WTC11 (cell line): ENCODE data around the gene CROCC2.

Experiments used
- ATF1 ChIP-seq: sonication (generic); formaldehyde crosslinking; IDR thresholded peaks from 2 replicates; pipeline ENCODE4 v1.8.1; 2023; ENCODE audit warnings: mild to moderate bottlenecking, moderate library complexity, missing genetic modification reagents
- CREB1 ChIP-seq: sonication (generic); formaldehyde crosslinking; IDR thresholded peaks from 2 replicates; pipeline ENCODE4 v1.8.0; 2023; ENCODE audit warnings: mild to moderate bottlenecking, missing genetic modification reagents
- CTCF ChIP-seq: fragments of 200-600 bp; IDR thresholded peaks from 2 replicates; pipeline ENCODE4 v1.8.0; 2022; ENCODE audit warnings: antibody characterized with exemption
- IRF2 ChIP-seq: sonication (generic); formaldehyde crosslinking; IDR thresholded peaks from 2 replicates; pipeline ENCODE4 v1.8.0; 2022; ENCODE audit warnings: low read depth, missing genetic modification reagents, borderline replicate concordance
- KAT7 ChIP-seq: sonication (generic); formaldehyde crosslinking; IDR thresholded peaks from 2 replicates; pipeline ENCODE4 v1.8.1; 2023; ENCODE audit warnings: missing genetic modification reagents, mild to moderate bottlenecking, borderline replicate concordance
- NFE2L1 ChIP-seq: sonication (generic); formaldehyde crosslinking; IDR thresholded peaks from 2 replicates; pipeline ENCODE4 v1.8.1; 2023; ENCODE audit warnings: missing genetic modification reagents
- NFYB ChIP-seq: sonication (generic); formaldehyde crosslinking; conservative IDR thresholded peaks from 2 replicates; pipeline ENCODE4 v1.8.0; 2022; ENCODE audit warnings: low read depth, missing genetic modification reagents
- PREB ChIP-seq: sonication (generic); formaldehyde crosslinking; IDR thresholded peaks from 2 replicates; pipeline ENCODE4 v1.8.1; 2022; ENCODE audit warnings: mild to moderate bottlenecking, missing genetic modification reagents, moderate library complexity, borderline replicate concordance
- RELA ChIP-seq: sonication (generic); formaldehyde crosslinking; IDR thresholded peaks from 2 replicates; pipeline ENCODE4 v1.8.1; 2022; ENCODE audit warnings: missing genetic modification reagents, mild to moderate bottlenecking, borderline replicate concordance
- STAT6 ChIP-seq: sonication (generic); formaldehyde crosslinking; conservative IDR thresholded peaks from 2 replicates; pipeline ENCODE4 v1.8.1; 2023; ENCODE audit warnings: mild to moderate bottlenecking, low read depth, missing genetic modification reagents, moderate library complexity
- TEAD4 ChIP-seq: sonication (generic); formaldehyde crosslinking; IDR thresholded peaks from 2 replicates; pipeline ENCODE4 v1.8.0; 2022; ENCODE audit warnings: mild to moderate bottlenecking, missing genetic modification reagents
- TP53 ChIP-seq: sonication (generic); formaldehyde crosslinking; IDR thresholded peaks from 2 replicates; pipeline ENCODE4 v1.8.1; 2023; ENCODE audit warnings: mild to moderate bottlenecking, missing genetic modification reagents
- ZNF232 ChIP-seq: sonication (generic); formaldehyde crosslinking; IDR thresholded peaks from 2 replicates; pipeline ENCODE4 v1.8.0; 2022; ENCODE audit warnings: mild to moderate bottlenecking, missing genetic modification reagents

- TF ChIP-seq NFE2L1 (CRISPR knock-in tag), result no peak
- no peak for TF ChIP-seq CTCF
- no peak for TF ChIP-seq IRF2 (CRISPR knock-in tag)
- no peak for TF ChIP-seq NFYB (CRISPR knock-in tag)
- no peak for TF ChIP-seq KAT7 (CRISPR knock-in tag)
- TF ChIP-seq ATF1, result no peak
- no peak for TF ChIP-seq ZNF232 (CRISPR knock-in tag)
- TF ChIP-seq RELA (CRISPR knock-in tag), result no peak
- TF ChIP-seq CREB1 (CRISPR knock-in tag), result no peak
- TF ChIP-seq TP53 (CRISPR knock-in tag), result no peak
- TF ChIP-seq PREB (CRISPR knock-in tag), result no peak
- no peak for TF ChIP-seq TEAD4 (CRISPR knock-in tag)
- TF ChIP-seq STAT6, result no peak
Measured at GRCh38 chr2:240871071-240871958, 34.8 kb upstream of the CROCC2 start.
